WTC11 (cell line): ENCODE measurements around the gene TRMT112. TPM values are rescaled to one million over a fixed set of nuclear protein-coding genes. Genes with fewer than 3 reads are reported as not detected.

Experiments
- ATAC-seq: fragments of 200-7000 bp; cut with Tn5 transposase; 2 replicates; pipeline ENCODE4 v1.10.0; 2021; ENCODE audit warnings: mild to moderate bottlenecking, moderate library complexity
- CTCF ChIA-PET: fragments of 300-600 bp; sonication (Branson Sonifier 250); formaldehyde crosslinking; loops from one replicate; lab custom pipeline; 2021; ENCODE audit warnings: antibody characterized with exemption; lab: Charles Lee
- POLR2A ChIA-PET: fragments of 350-600 bp; sonication (Branson Sonifier 250); formaldehyde crosslinking; loops from one replicate; lab custom pipeline; 2021; ENCODE audit warnings: antibody characterized with exemption; lab: Charles Lee
- DNase-seq: peaks from one replicate; pipeline ENCODE4 v3.0.0; 2021; ENCODE audit warnings: low spot score
- H3K27ac Mint-ChIP-seq: 2 replicates; pipeline ENCODE4 v1.8.0; 2021; ENCODE audit warnings: mixed read lengths
- H3K27me3 Mint-ChIP-seq: 2 replicates; pipeline ENCODE4 v1.8.0; 2021; ENCODE audit warnings: low read depth, mild to moderate bottlenecking, moderate library complexity, mixed read lengths
- H3K36me3 Mint-ChIP-seq: 2 replicates; pipeline ENCODE4 v1.8.0; 2021; ENCODE audit warnings: mixed read lengths
- H3K4me1 Mint-ChIP-seq: 2 replicates; pipeline ENCODE4 v1.8.0; 2022; ENCODE audit warnings: mixed read lengths
- H3K4me3 Mint-ChIP-seq: 2 replicates; pipeline ENCODE4 v1.8.0; 2021; ENCODE audit warnings: mild to moderate bottlenecking, moderate library complexity, mixed read lengths
- H3K9me3 Mint-ChIP-seq: 2 replicates; pipeline ENCODE4 v1.8.0; 2021; ENCODE audit warnings: mixed read lengths
- AFF4 ChIP-seq: sonication (generic); formaldehyde crosslinking; IDR thresholded peaks from 2 replicates; pipeline ENCODE4 v1.8.1; 2023; ENCODE audit warnings: mild to moderate bottlenecking, missing genetic modification reagents, borderline replicate concordance
- CTCF ChIP-seq: fragments of 200-600 bp; IDR thresholded peaks from 2 replicates; pipeline ENCODE4 v1.8.0; 2022; ENCODE audit warnings: antibody characterized with exemption
- E2F5 ChIP-seq: sonication (generic); formaldehyde crosslinking; IDR thresholded peaks from 2 replicates; pipeline ENCODE4 v1.8.1; 2022; ENCODE audit warnings: mild to moderate bottlenecking, moderate library complexity, missing genetic modification reagents
- FOXP1 ChIP-seq: sonication (generic); formaldehyde crosslinking; IDR thresholded peaks from 2 replicates; pipeline ENCODE4 v1.8.0; 2022; ENCODE audit warnings: missing genetic modification reagents, mild to moderate bottlenecking, moderate library complexity, borderline replicate concordance
- GTF2I ChIP-seq: fragments of 250-450 bp; sonication (Bioruptor Pico); conservative IDR thresholded peaks from 2 replicates; pipeline ENCODE4 v1.4.0; 2021; ENCODE audit warnings: mild to moderate bottlenecking
- HMGXB4 ChIP-seq: sonication (generic); formaldehyde crosslinking; IDR thresholded peaks from 2 replicates; pipeline ENCODE4 v1.8.1; 2023; ENCODE audit warnings: mild to moderate bottlenecking, moderate library complexity, missing genetic modification reagents
- MAX ChIP-seq: sonication (generic); formaldehyde crosslinking; IDR thresholded peaks from 2 replicates; pipeline ENCODE4 v1.8.0; 2022; ENCODE audit warnings: mild to moderate bottlenecking, missing genetic modification reagents
- PREB ChIP-seq: sonication (generic); formaldehyde crosslinking; IDR thresholded peaks from 2 replicates; pipeline ENCODE4 v1.8.1; 2022; ENCODE audit warnings: mild to moderate bottlenecking, missing genetic modification reagents, moderate library complexity, borderline replicate concordance
- SP1 ChIP-seq: sonication (generic); formaldehyde crosslinking; conservative IDR thresholded peaks from 2 replicates; pipeline ENCODE4 v1.8.1; 2022; ENCODE audit warnings: missing genetic modification reagents
- TP53 ChIP-seq: sonication (generic); formaldehyde crosslinking; IDR thresholded peaks from 2 replicates; pipeline ENCODE4 v1.8.1; 2023; ENCODE audit warnings: mild to moderate bottlenecking, missing genetic modification reagents
- ZNF219 ChIP-seq: sonication (generic); formaldehyde crosslinking; IDR thresholded peaks from 2 replicates; pipeline ENCODE4 v1.8.0; 2023; ENCODE audit warnings: missing genetic modification reagents, mild to moderate bottlenecking, borderline replicate concordance
- ZNF423 ChIP-seq: fragments of 250-450 bp; sonication (Bioruptor Pico); IDR thresholded peaks from 2 replicates; pipeline ENCODE4 v2.1.2; 2022; ENCODE audit warnings: mild to moderate bottlenecking, moderate library complexity
- total RNA-seq: library from RNA; stranded (reverse); gene quantifications from 3 replicates; pipeline ENCODE4 v1.2.3, GENCODE V29; 2021

The TRMT112 gene
- total RNA-seq, 1 experiment from 2014 or later, result 285 TPM

- ChIA-PET POLR2A (interaction anchor here (0.5 to 2.0 kb wide), 4 partner anchors 10 to 51 kb away, joined by 4 to 15 read pairs (median 6); partner anchors contain the start of genes ESRRA, PRDX5 and TRMT112), CTCF (interaction anchor here (0.5 to 10.4 kb wide), 79 partner anchors 8 to 660 kb away, joined by 3 to 437 read pairs (median 5); partner anchors contain the start of genes BAD, CATSPERZ, CCDC88B and ESRRA)
- H3K27ac Mint-ChIP-seq, result peak overlapping the region; percentile 63
Observed at GRCh38 chr11:64355078-64355940, 38.0 kb upstream of the TRMT112 start.

GRCh38 chr11:64353715-64354506, 36.6 kb upstream of the TRMT112 start:
- no peak for DNase-seq
- no peak for ATAC-seq
- no peaks in the 10 kb centered on the region for H3K36me3 Mint-ChIP-seq
- POLR2A ChIA-PET, result interaction anchor here (0.9 to 2.0 kb wide), 3 partner anchors 12 to 36 kb away, joined by 4 to 15 read pairs (median 7); partner anchors contain the start of genes PRDX5 and TRMT112
- CTCF ChIA-PET, result interaction anchor here (0.9 to 10.4 kb wide), 31 partner anchors 13 to 299 kb away, joined by 3 to 437 read pairs (median 22); partner anchors contain the start of genes BAD, CCDC88B, ESRRA and GPR137
- H3K4me3 Mint-ChIP-seq, result no peak overlapping the region
- no peaks in the 10 kb centered on the region for H3K9me3 Mint-ChIP-seq
- H3K27ac Mint-ChIP-seq, result no peak overlapping the region
- H3K4me1 Mint-ChIP-seq, result peaks cover 15% of the 10 kb centered on the region
- no peaks in the 10 kb centered on the region for H3K27me3 Mint-ChIP-seq
- TF ChIP-seq PREB (CRISPR knock-in tag) (no peak), AFF4 (no peak), GTF2I (CRISPR knock-in tag) (no peak), TP53 (no peak)

More at GRCh38 chr11:64355078-64355940, 38.0 kb upstream of the TRMT112 start:
- peaks cover 23% of the 10 kb centered on the region for H3K4me1 Mint-ChIP-seq
- H3K9me3 Mint-ChIP-seq, result no peaks in the 10 kb centered on the region
- H3K4me3 Mint-ChIP-seq, result no peak overlapping the region
- H3K36me3 Mint-ChIP-seq, result no peaks in the 10 kb centered on the region
- H3K27me3 Mint-ChIP-seq, result no peaks in the 10 kb centered on the region
- ATAC-seq, result peak; percentile 55
- 0 out of 2 replicates have a peak, but pooled peaks have one; percentile 50 for TF ChIP-seq SP1 (CRISPR knock-in tag)
- peak; percentile 87 for TF ChIP-seq ZNF423 (CRISPR knock-in tag)
- 0 out of 2 replicates have a peak, but pooled peaks have one; percentile 13 for TF ChIP-seq MAX (CRISPR knock-in tag)
- TF ChIP-seq ZNF219 (CRISPR knock-in tag), result no peak
- TF ChIP-seq CTCF, result peak; percentile 21; the same call in 1 of the 2 replicates
- TF ChIP-seq E2F5 (CRISPR knock-in tag), result 0 out of 2 replicates have a peak, but pooled peaks have one; percentile 54
- no peak for TF ChIP-seq FOXP1 (CRISPR knock-in tag)
- peak; percentile 71 for TF ChIP-seq HMGXB4 (CRISPR knock-in tag)
- TF ChIP-seq, all 79 proteins: peak for 6
- DNase-seq, result peak; percentile 85
